GM19452 (cell line): ENCODE data around the gene MANSC1.

Experiments used
- ATAC-seq: cut with Tn5 transposase; IDR thresholded peaks from one replicate; pipeline ENCODE4 v1.9.1; 2021; ENCODE audit not compliant: unreplicated experiment

MANSC1 gene

DNA sequence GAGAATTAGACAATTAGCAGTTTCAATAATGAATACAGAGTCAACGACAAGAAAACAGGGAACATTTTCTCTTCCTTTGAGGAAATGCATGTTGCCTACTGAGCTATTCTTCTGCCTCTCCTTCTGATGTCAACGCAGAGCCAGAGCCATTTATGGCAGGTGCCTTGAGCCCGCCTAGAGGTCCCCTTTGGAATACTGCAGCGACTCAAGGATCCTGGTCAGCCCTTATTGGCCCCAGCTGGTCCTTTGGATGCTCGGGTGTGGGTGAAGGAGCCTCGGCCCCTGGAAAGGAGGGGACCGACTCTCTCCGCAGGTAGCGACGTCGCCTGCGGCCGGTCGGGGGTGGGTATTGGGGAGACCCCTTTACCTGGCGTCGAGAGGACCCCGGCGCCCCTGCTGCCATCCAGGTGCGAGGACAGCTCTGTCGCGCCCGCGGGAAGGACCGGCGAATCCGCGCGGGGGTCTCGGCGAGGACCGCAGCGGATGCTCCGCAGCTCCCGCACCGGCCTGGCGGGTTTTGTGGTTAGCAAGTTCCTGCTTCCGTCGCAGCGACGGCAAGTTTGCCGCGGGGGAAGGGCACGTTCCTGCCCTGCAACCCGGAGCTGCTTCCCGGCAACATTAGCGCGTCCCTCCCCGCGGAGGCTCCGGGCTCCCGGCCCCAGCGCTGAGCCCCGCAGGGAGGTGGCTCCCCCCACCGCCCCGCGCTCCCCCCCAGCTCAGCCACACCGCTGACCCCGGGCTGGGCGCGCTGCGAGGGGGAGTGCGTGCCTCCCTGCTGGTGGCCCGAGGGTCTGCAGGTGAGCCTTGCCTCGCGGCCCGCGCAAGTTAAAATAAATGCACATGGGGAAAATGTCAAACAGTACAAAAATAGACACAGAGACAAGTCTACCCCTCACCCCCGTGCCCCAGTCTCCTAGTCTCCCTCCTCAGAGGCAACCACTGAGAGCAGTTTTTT, at the start of gene MANSC1:
Gene MANSC1, minus strand, starts transcription at position 532 of the 955 bp plus-strand sequence. CDS start 6,928 bp downstream, outside the sequence.
- no peak for ATAC-seq

DNA sequence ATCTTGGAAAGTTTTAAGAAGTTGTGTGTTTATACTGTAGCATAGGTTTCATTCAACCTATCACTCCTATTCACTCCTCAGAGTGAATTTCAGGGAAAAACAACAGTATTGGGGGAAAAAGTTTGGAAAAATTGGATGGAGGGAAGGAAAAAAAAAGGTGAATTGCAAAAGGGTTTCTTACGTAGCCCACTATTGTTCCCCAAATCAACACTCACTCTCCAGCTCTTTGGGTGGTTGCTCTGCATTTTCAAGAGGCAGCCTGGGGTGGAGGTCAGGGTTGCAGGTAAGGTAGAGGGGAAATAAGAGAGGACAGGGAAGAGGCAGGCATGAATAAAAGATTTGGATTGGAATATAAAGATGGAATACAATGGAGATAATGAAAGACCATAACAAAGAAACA, 49.1 kb upstream of the MANSC1 start:
- no peak for ATAC-seq

GRCh38 chr12:12398026-12398859, 48.2 kb upstream of the MANSC1 start:
- no peak for ATAC-seq

GRCh38 chr12:12397184-12397583, 47.1 kb upstream of the MANSC1 start:
- no peak for ATAC-seq

GRCh38 chr12:12396694-12397093, 46.7 kb upstream of the MANSC1 start:
- no peak for ATAC-seq

DNA sequence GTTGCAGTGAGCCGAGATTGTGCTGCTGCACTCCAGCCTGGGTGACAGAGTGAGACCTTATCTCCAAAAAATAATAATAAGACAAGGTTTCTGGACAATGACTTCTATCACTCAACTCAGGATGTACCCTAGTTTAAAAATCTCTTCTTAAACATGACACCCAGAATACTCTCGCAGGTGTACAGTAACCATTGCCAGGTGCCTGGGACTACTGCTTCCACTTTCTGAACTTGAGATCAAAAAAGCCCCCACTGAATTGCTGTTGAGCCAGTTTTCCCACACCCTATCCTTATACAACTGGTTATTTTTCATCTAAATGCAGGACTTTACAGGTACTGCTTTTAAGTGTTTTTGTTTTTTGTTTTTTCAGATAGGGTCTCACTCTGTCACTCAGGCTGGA, 43.1 kb upstream of the MANSC1 start:
- ATAC-seq, result no peak

- no peak for ATAC-seq
Observed at GRCh38 chr12:12392413-12392812, 42.4 kb upstream of the MANSC1 start.

- no peak for ATAC-seq
Observed at GRCh38 chr12:12387501-12387900, 37.5 kb upstream of the MANSC1 start.

GRCh38 chr12:12384571-12385340, 34.7 kb upstream of the MANSC1 start:
- peak; percentile 51 for ATAC-seq

DNA sequence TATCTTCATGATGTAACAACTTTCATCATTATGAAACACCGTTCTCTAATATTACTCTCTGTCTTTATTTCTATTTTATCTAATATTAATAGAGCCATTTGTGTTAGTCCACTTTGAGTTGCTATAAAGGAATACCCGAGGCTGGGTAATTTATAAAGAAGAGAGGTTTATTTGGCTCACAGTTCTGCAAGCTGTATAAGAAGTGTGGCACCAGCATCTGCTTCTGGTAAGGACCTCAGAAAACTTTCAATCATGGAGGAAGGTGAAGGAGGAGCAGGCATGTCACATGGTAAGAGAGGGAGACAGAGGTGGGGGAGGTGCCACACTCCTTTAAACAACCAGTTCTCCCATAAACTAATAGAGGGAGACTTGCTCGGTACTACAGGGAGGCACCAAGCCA, 31.9 kb upstream of the MANSC1 start:
- no peak for ATAC-seq

DNA sequence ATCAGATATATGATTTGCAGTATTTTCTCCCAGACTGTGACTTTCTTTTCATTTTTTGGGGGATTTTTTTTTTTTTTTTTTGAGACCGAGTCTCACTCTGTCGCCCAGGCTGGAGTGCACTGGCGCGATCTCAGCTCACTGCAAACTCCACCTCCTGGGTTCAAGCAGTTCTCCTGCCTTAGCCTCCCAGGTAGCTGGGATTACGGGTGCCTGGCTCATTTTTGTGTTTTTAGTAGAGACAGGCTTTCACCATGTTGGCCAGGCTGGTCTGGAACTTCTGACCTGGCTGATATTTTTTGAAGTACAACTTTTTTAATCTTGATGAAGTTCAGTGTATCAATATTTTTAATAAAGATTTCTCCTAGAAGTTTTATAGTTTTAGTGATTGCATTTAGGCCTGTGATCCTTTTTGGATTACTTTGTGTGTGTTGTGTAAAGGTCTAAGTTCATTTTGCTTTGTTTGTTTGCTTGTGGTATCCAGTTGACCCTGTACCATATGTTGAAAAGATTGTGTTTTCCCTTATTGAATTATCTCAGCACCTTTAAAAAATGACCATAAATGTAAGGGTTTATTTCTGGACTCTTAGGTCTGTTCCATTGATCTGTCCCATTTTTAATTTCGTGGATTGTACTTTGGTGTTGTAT, 31.0 kb upstream of the MANSC1 start:
- ATAC-seq, result no peak

DNA sequence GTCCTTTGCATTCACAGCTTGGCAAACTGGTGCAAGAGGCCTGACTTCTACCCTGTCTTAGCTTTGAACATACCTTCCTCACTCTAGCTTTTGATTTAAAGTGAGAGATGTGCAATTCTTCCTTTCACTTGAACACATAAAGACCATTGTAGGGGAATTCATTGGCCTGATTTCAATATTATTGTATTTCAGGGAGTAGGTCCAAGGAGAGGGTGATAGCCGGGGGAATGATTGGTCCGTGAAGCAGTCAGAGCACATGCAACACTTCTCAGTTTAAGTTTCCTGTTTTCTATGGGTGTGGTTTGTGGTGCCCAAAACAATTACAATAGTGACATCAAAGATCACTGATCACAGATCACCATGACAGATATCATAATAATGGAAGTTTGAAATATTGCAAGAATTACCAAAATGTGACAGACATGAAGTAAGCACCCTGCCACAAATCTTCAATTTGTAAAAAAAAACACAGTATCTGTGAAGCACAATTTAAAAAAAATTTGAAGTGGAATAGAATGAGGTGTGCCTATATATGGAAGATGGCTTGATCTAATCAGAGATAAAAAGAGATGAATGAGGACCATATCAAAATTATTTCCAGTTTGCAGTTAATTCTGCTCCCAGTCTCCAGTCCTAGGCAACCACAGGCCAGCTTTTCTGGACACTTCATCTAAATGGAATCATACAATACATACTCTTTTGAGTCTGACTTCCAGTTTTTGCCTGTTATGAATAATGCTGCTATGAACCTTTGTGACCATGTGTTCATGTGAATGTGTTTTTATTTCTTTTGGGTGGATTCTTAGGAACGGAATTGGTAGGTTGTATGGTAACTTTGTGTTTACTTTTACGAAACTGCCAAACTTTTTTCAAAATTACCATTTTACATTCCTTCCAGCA, 30.0 kb upstream of the MANSC1 start:
- no peak for ATAC-seq

GRCh38 chr12:12378616-12379015, 28.6 kb upstream of the MANSC1 start:
- ATAC-seq, result no peak

DNA sequence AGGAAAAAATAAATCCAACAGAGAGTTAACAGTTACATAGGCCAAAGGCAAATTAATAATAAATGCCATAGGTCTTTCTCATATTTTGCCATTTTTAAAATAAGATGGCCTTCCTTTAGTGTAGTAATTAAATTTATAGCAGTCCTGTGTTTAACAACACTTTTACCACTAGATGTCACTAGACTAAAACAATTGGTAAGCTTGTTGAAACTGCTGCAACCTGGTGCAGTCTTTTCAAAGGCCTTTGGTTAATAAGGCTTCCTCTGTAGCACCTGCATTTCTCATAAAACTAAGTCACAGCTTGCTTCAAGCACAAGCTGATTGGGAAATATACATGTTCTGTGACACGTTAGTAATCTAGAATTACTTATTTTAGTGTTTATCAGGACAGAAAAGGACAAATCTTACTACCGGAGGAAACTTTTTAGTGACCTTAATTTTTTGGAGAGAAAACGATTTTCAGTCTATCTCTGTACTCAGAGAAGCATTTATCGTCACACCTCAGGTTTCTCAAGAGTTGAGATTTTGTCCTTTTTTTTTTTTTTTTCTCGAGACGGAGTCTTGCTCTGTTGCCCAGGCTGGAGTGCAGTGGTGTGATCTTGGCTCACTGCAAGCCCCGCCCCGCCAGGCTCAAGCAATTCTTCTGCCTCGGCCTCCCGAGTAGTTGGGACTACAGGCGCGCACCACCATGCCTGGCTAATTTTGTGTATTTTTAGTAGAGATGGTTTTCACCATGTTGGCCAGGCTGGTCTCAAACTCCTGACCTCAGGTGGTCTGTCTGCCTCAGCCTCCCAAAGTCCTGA, 26.8 kb upstream of the MANSC1 start:
- peak; percentile 65 for ATAC-seq

- ATAC-seq, result no peak
Observed at GRCh38 chr12:12372946-12373722, 23.1 kb upstream of the MANSC1 start.

DNA sequence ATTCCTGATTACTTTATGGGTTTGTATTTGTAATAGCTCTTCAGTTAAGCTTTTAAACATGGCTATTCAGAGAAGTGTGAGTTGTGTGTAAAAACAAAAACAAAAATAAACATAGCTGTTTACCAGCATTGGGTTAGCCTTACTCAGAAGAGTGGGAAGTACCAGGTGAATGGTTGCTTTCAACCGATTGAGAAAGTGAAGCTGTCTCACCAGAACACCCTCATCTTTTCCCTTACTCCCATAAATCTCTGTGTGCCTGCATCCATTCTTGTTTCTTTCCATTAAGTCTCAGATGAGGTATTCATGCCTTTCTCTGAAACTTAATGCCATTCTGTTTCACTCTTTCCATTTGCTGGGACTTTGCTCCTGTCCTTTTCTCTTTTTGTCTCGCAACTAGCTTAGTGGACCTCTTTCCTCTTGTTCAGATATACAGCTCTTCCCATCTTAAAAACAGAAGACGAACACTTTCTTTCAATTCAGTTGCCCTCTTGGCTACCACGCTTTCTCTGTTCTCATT, 17.5 kb upstream of the MANSC1 start:
- no peak for ATAC-seq

- no peak for ATAC-seq
Observed at GRCh38 chr12:12366701-12367481, 16.8 kb upstream of the MANSC1 start.
